Nephron progenitor cell (in vitro differentiated cells): ENCODE measurements around the gene DNAH2.
A peak's percentile ranks its signal among the peaks of the same experiment; 100 is the strongest.

Experiments used
- DNase-seq: peaks from one replicate; pipeline ENCODE4 v3.0.0; 2021
- H3K27ac Mint-ChIP-seq: 2 replicates; pipeline ENCODE4 v1.8.0; 2021; ENCODE audit warnings: mild to moderate bottlenecking, moderate library complexity, mixed read lengths
- H3K27me3 Mint-ChIP-seq: 2 replicates; pipeline ENCODE4 v1.8.0; 2021; ENCODE audit warnings: mild to moderate bottlenecking, low read depth, mixed read lengths; ENCODE audit not compliant: poor library complexity
- H3K36me3 Mint-ChIP-seq: 2 replicates; pipeline ENCODE4 v1.8.0; 2021; ENCODE audit warnings: low read depth, mixed read lengths
- H3K4me1 Mint-ChIP-seq: 2 replicates; pipeline ENCODE4 v1.8.0; 2021; ENCODE audit warnings: mixed read lengths
- H3K4me3 Mint-ChIP-seq: 2 replicates; pipeline ENCODE4 v1.8.0; 2021; ENCODE audit warnings: mild to moderate bottlenecking, moderate library complexity, mixed read lengths
- H3K9me3 Mint-ChIP-seq: 2 replicates; pipeline ENCODE4 v1.8.0; 2021; ENCODE audit warnings: mild to moderate bottlenecking, moderate library complexity, mixed read lengths
- CTCF ChIP-seq: fragments of 200-600 bp; sonication (generic); IDR thresholded peaks from 2 replicates; pipeline ENCODE4 v1.5.0; 2021; ENCODE audit warnings: antibody characterized with exemption

The DNAH2 gene

GRCh38 chr17:7843257-7843535, 125.7 kb downstream of the DNAH2 start:
- DNase-seq, result no peak
- Mint-ChIP-seq H3K9me3 (no peaks in the 10 kb centered on the region), H3K4me1 (peaks cover 72% of the 10 kb centered on the region), H3K36me3 (peaks cover 21% of the 10 kb centered on the region), H3K27ac (peak overlapping the region; percentile 97), H3K27me3 (no peaks in the 10 kb centered on the region), H3K4me3 (peak overlapping the region; percentile 92)
- no peak for TF ChIP-seq CTCF

GRCh38 chr17:7843536-7844291, 126.2 kb downstream of the DNAH2 start:
- H3K4me1 Mint-ChIP-seq, result peaks cover 68% of the 10 kb centered on the region
- H3K4me3 Mint-ChIP-seq, result peak overlapping the region; percentile 92
- no peaks in the 10 kb centered on the region for H3K27me3 Mint-ChIP-seq
- TF ChIP-seq CTCF, result no peak
- DNase-seq, result peak; percentile 83
- no peaks in the 10 kb centered on the region for H3K9me3 Mint-ChIP-seq
- peak overlapping the region; percentile 97 for H3K27ac Mint-ChIP-seq
- peaks cover 21% of the 10 kb centered on the region for H3K36me3 Mint-ChIP-seq

GRCh38 chr17:7844292-7845154, 127.0 kb downstream of the DNAH2 start:
- H3K27ac Mint-ChIP-seq, result peak overlapping the region; percentile 97
- peaks cover 60% of the 10 kb centered on the region for H3K4me1 Mint-ChIP-seq
- H3K36me3 Mint-ChIP-seq, result peaks cover 22% of the 10 kb centered on the region
- TF ChIP-seq CTCF, result no peak
- DNase-seq, result peak; percentile 81
- peak overlapping the region; percentile 92 for H3K4me3 Mint-ChIP-seq
- no peaks in the 10 kb centered on the region for H3K27me3 Mint-ChIP-seq
- no peaks in the 10 kb centered on the region for H3K9me3 Mint-ChIP-seq

GRCh38 chr17:7845359-7846062, 128.0 kb downstream of the DNAH2 start:
- Mint-ChIP-seq H3K36me3 (peaks cover 25% of the 10 kb centered on the region), H3K27me3 (no peaks in the 10 kb centered on the region), H3K9me3 (no peaks in the 10 kb centered on the region), H3K4me3 (peak overlapping the region; percentile 92), H3K27ac (peak overlapping the region; percentile 59), H3K4me1 (peaks cover 50% of the 10 kb centered on the region)
- DNase-seq, result no peak
- TF ChIP-seq CTCF, result no peak

- Mint-ChIP-seq H3K36me3 (peaks cover 24% of the 10 kb centered on the region), H3K4me3 (no peak overlapping the region), H3K9me3 (no peaks in the 10 kb centered on the region), H3K4me1 (peaks cover 43% of the 10 kb centered on the region), H3K27ac (no peak overlapping the region), H3K27me3 (no peaks in the 10 kb centered on the region)
- TF ChIP-seq CTCF, result no peak
- DNase-seq, result no peak
Observed at GRCh38 chr17:7846063-7846735, 128.7 kb downstream of the DNAH2 start.
